Activated CD8-positive, alpha-beta memory T cell treated with anti-CD3 and anti-CD28 coated beads for 48 hours (primary cell): ENCODE measurements around the gene SUSD4.

Source experiments
- DNase-seq, 3 experiments: peaks; one replicate each; pipeline ENCODE4 v3.0.0-alpha.2; 2020; ENCODE audit warnings: low read depth in 2 of 3, low spot score in 2 of 3

Gene SUSD4

GRCh38 chr1:223330466-223330865, 33.5 kb downstream of the SUSD4 start:
- no peak for DNase-seq

- DNase-seq, result no peak
These were observed 34.1 kb downstream of the SUSD4 start for GRCh38 chr1:223329664-223330415.

GRCh38 chr1:223329252-223329651, 34.7 kb downstream of the SUSD4 start:
- DNase-seq, result no peak

GRCh38 chr1:223328566-223328965, 35.4 kb downstream of the SUSD4 start:
- DNase-seq, result no peak

- no peak for DNase-seq
These were observed 37.2 kb downstream of the SUSD4 start for GRCh38 chr1:223326776-223327175.

GRCh38 chr1:223323491-223324484, 40.2 kb downstream of the SUSD4 start:
- DNase-seq, result no peak

- no peak for DNase-seq
These were observed 41.1 kb downstream of the SUSD4 start for GRCh38 chr1:223322868-223323267.

GRCh38 chr1:223320959-223321358, 43.0 kb downstream of the SUSD4 start:
- no peak for DNase-seq

GRCh38 chr1:223319905-223320580, 43.9 kb downstream of the SUSD4 start:
- DNase-seq, result no peak

- no peak for DNase-seq
These were observed 44.6 kb downstream of the SUSD4 start for GRCh38 chr1:223319398-223319797.

- no peak for DNase-seq
These were observed 47.9 kb downstream of the SUSD4 start for GRCh38 chr1:223316082-223316481.

- no peak for DNase-seq
These were observed 48.3 kb downstream of the SUSD4 start for GRCh38 chr1:223315665-223316064.

GRCh38 chr1:223313415-223313754, 50.6 kb downstream of the SUSD4 start:
- no peak for DNase-seq

- DNase-seq, result no peak
These were observed 51.1 kb downstream of the SUSD4 start for GRCh38 chr1:223312705-223313414.

- no peak for DNase-seq
These were observed 51.7 kb downstream of the SUSD4 start for GRCh38 chr1:223312273-223312672.

GRCh38 chr1:223311826-223312225, 52.1 kb downstream of the SUSD4 start:
- DNase-seq, result no peak

- DNase-seq, result no peak
These were observed 55.8 kb downstream of the SUSD4 start for GRCh38 chr1:223308136-223308535.

GRCh38 chr1:223307544-223307943, 56.4 kb downstream of the SUSD4 start:
- no peak for DNase-seq

- DNase-seq, result no peak
These were observed 59.0 kb downstream of the SUSD4 start for GRCh38 chr1:223304931-223305330.

- DNase-seq, result no peak
These were observed 62.6 kb downstream of the SUSD4 start for GRCh38 chr1:223301371-223301770.

GRCh38 chr1:223299553-223299952, 64.4 kb downstream of the SUSD4 start:
- DNase-seq, result no peak
